ENCODE results near the gene IFIT3.

DNA sequence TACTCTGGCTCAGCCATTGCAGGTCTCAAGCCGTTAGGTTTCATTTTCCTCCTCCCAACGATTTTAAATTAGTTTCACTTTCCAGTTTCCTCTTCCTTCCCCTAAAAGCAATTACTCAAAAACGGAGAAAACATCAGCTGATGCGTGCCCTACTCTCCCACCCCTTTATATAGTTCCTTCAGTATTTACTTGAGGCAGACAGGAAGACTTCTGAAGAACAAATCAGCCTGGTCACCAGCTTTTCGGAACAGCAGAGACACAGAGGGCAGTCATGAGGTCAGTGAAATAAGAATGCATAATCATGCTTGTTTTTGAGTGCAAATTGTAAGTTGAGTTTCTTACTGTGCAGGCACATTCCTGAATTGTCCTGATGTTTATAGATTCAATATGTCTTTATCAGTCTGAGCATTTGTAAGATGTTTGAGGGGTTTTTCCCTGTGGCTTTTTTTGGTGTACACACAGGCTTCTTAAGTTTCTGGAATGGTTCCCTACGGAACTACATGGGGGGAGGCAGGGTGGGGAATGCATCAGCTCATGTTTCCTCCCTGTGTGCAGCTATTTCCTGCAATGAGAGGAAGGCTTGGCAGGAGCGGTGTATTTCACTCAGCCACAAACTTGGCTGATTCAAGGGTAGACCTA lies at the start of gene IFIT3:
- no peak for TF ChIP-seq CTCF (IDR thresholded peaks at IDR 0.05; ENCODE audit: low read length)
- TF ChIP-seq EZH2 (optimal IDR thresholded peaks at IDR 0.05; ENCODE audit: low read depth, low read length), result no peak
- TF ChIP-seq EZH2phosphoT487 (IDR thresholded peaks at IDR 0.05; ENCODE audit: low read length), result no peak

Data from MM.1S (cell line).